ENCODE data around the gene B4GALNT1.
"Not testable (repeated sequence)": the region's sequence is repeated elsewhere in the genome, so short reads cannot be mapped to it uniquely, and the experiment has no call there.

Gene B4GALNT1

GRCh38 chr12:57609101-57609780, 23.8 kb downstream of the B4GALNT1 start:
- no peak for DNase-seq (ENCODE audit: low spot score)

GRCh38 chr12:57607958-57608663, 24.9 kb downstream of the B4GALNT1 start:
- no peak for DNase-seq (ENCODE audit: low spot score)

GRCh38 chr12:57606821-57607220, 26.2 kb downstream of the B4GALNT1 start:
- DNase-seq (ENCODE audit: low spot score), result no peak

- no peak for DNase-seq (ENCODE audit: low spot score)
These were observed 26.6 kb downstream of the B4GALNT1 start for GRCh38 chr12:57606399-57606798.

GRCh38 chr12:57605811-57606311, 27.1 kb downstream of the B4GALNT1 start:
- DNase-seq (ENCODE audit: low spot score), result no peak

GRCh38 chr12:57604992-57605810, 27.8 kb downstream of the B4GALNT1 start:
- no peak for DNase-seq (ENCODE audit: low spot score)

- DNase-seq (ENCODE audit: low spot score), result no peak
These were observed 28.5 kb downstream of the B4GALNT1 start, which contains the start of gene DTX3 for GRCh38 chr12:57604454-57604991. Gene DTX3, plus strand, starts transcription at chr12:57604824. Its CDS starts 1,694 bp downstream, at chr12:57606518.

- DNase-seq (ENCODE audit: low spot score), result no peak
These were observed 29.1 kb downstream of the B4GALNT1 start for GRCh38 chr12:57603815-57604453.

GRCh38 chr12:57603324-57603723, 29.7 kb downstream of the B4GALNT1 start:
- no peak for DNase-seq (ENCODE audit: low spot score)

GRCh38 chr12:57602544-57602943, 30.5 kb downstream of the B4GALNT1 start:
- DNase-seq (ENCODE audit: low spot score), result no peak

- no peak for DNase-seq (ENCODE audit: low spot score)
These were observed 32.6 kb downstream of the B4GALNT1 start for GRCh38 chr12:57600395-57600794.

- DNase-seq (ENCODE audit: low spot score), result no peak
These were observed 39.8 kb downstream of the B4GALNT1 start for GRCh38 chr12:57593187-57593586.

- no peak for DNase-seq (ENCODE audit: low spot score)
These were observed 40.3 kb downstream of the B4GALNT1 start for GRCh38 chr12:57592551-57593165.

GRCh38 chr12:57591782-57592325, 41.1 kb downstream of the B4GALNT1 start:
- no peak for DNase-seq (ENCODE audit: low spot score)

- peak; percentile 85 for DNase-seq (ENCODE audit: low spot score)
These were observed 41.9 kb downstream of the B4GALNT1 start, which contains the start of gene PIP4K2C for GRCh38 chr12:57590864-57591781. Gene PIP4K2C, plus strand, starts transcription at chr12:57591192. Its CDS starts 98 bp downstream, at chr12:57591290.

- DNase-seq (ENCODE audit: low spot score), result no peak
These were observed 42.5 kb downstream of the B4GALNT1 start for GRCh38 chr12:57590479-57590863.

GRCh38 chr12:57588951-57589610, 43.9 kb downstream of the B4GALNT1 start:
- DNase-seq (ENCODE audit: low spot score), result not testable (repeated sequence)

GRCh38 chr12:57586832-57587429, 46.1 kb downstream of the B4GALNT1 start:
- DNase-seq (ENCODE audit: low spot score), result no peak

- DNase-seq (ENCODE audit: low spot score), result no peak
These were observed 46.9 kb downstream of the B4GALNT1 start for GRCh38 chr12:57586128-57586527.
